Dedifferentiated amniotic fluid mesenchymal stem cell (primary cell): Measurements from ENCODE around the gene LRGUK.
A peak's percentile ranks its signal among the peaks of the same experiment; 100 is the strongest.

ENCODE experiments used
- DNase-seq: peaks from one replicate; pipeline ENCODE4 v3.0.0-alpha.2; 2016; ENCODE audit errors: extremely low spot score

Gene LRGUK

DNA sequence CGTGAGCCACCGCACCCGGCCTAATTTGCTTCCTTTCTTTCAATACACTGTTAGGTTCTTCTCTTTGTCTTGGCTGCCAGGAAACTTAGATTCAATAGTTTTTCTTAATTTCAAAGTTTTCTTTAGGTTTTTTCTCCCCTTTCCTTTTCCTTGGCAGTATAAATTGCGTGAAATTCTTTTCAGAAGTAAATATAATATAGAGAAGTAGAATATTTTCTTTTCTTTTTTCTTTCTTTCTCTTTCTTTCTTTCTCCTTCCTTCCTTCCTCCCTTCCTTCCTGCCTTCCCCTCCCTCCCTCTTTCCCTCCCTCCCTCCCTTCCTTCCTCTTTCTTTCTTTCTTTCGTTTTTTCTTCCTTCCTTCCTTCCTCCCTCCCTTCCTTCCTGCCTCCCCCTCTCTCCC, 1.7 kb downstream of the LRGUK start:
- DNase-seq, result no peak

GRCh38 chr7:134129856-134130523, 2.9 kb downstream of the LRGUK start:
- DNase-seq, result no peak

DNA sequence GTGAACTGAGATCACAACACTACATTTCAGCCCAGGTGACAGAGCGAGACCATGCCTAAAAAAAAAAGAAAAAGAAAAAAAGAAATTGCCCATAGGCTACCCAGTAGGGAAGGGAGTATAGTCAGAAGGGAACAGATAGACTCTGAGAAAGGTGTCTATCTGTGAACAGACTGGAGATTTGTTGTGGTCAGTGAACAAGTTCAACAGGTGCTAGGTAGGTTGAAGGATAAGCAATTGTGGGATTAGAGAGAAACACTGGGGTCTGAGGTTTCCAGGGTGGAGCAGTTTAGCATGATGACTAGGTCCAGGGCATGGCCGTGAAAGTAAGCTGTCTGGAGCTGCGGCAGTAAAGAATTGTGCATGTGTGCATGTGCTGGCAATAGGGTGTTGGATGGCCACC, 6.9 kb downstream of the LRGUK start:
- DNase-seq, result no peak

DNA sequence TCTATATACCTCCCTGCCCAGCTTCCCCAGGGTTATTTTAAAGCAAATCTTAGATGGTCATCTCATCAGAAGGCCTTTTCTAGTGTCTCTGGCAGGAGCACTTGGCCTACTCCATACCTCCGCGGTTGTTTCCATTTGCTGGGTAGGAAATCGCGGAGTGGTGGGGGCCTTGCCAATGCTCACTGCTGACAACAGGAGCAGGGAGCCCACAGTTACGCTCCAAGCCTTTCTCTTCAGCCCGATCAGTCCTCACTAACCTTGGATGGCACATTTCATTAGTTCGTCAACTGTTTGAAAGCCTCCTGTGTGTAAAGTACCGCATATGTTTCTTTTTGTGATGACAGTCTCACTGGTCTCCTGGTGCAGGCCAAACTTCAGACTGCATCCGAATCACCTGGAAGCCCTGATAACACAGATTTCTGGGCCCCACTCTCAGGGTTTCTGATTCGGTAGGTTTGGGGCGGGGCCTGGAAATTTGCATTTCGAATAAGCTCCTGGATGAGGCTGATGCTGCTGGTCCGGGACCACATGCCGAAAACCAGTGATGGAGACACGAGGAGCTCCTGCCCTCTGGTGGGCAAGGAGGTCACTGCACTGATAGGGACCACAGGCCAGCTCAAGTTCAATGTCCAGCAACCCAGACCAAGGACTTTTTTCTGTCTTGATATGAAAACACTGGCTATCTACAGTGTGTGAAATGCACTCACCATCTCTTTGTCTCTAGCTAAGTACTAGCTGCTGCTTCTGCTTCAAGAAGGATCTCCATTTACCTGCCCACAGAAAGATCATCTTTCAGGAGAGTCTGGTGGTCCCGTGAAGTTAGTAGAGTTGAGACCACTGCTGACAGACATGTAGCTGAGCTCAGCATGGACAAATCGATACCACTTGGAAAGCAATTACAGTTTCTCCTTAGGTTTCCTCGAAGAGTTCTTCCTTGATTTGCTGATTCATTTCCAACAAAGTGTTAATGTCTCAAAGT, 14.0 kb downstream of the LRGUK start:
- peak; percentile 49 for DNase-seq

GRCh38 chr7:134141868-134142264, 14.7 kb downstream of the LRGUK start:
- no peak for DNase-seq

- DNase-seq, result no peak
These were observed 26.5 kb downstream of the LRGUK start for GRCh38 chr7:134153493-134154136.

DNA sequence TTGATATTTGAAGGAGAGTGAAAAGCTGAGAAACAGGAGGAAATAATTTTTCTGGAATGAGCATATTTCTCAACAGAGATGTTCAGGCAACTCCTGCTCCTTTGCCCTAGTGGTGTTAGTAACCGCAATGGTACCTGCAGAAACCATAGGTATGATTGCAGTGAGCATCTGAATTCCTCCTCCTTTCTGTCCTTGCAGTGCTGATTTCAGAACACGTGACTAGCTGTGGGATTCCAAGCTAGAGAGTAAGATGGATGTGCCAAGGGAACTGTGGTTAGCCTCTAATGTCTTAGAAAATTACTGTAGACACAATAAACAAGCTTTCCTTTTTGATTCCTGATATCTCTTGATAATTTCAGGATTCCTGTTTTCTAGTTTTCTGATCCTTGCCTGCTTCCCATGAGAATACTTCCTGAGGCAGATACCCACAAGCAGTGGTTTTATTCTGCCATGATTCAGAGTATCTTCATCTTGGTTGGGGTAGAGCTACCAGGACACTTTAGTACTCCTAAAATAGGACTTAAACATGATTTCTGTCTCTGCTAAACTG, 27.5 kb downstream of the LRGUK start:
- no peak for DNase-seq

- no peak for DNase-seq
These were observed 28.1 kb downstream of the LRGUK start for GRCh38 chr7:134155206-134155605.

GRCh38 chr7:134155871-134156270, 28.7 kb downstream of the LRGUK start:
- no peak for DNase-seq

DNA sequence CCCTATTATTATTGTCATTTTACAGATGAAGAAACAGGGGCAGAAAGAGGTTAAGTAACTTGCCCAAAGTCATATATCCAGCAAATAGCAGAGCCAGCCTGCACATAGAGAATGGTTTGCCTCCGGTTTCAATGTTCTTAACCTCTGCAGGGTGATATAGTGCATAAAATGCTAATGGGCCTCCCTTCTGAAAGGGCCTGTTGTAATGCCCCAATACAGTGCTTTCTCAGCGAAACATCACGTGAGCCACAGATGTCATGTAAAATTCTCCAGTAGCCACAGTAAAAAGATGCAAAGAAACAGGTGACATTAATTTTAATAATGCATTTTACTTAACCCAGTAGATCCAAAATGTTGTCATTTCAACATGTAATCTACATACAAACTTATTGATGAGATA, 38.1 kb downstream of the LRGUK start:
- DNase-seq, result no peak

- DNase-seq, result no peak
These were observed 40.1 kb downstream of the LRGUK start for GRCh38 chr7:134167250-134167649.

GRCh38 chr7:134167841-134168240, 40.7 kb downstream of the LRGUK start:
- no peak for DNase-seq

- DNase-seq, result peak; percentile 26
These were observed 47.7 kb downstream of the LRGUK start for GRCh38 chr7:134174795-134175261.

GRCh38 chr7:134175334-134176036, 48.3 kb downstream of the LRGUK start:
- no peak for DNase-seq

DNA sequence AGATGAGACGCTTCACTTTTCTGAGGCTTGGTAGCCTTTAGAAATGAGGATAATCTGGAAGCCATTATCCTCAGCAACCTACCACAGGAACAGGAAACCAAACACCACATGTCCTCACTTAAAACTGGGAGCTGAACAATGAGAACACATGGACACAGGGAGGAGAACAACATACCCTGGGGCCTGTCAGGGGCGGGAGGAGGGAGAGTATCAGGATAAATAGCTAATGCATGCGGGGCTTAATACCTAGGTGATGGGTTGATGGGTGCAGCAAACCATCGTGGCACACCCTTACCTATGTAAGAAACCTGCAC, 48.9 kb downstream of the LRGUK start:
- no peak for DNase-seq

GRCh38 chr7:134179036-134180011, 52.2 kb downstream of the LRGUK start:
- no peak for DNase-seq

- no peak for DNase-seq
These were observed 53.2 kb downstream of the LRGUK start for GRCh38 chr7:134180376-134180775.

DNA sequence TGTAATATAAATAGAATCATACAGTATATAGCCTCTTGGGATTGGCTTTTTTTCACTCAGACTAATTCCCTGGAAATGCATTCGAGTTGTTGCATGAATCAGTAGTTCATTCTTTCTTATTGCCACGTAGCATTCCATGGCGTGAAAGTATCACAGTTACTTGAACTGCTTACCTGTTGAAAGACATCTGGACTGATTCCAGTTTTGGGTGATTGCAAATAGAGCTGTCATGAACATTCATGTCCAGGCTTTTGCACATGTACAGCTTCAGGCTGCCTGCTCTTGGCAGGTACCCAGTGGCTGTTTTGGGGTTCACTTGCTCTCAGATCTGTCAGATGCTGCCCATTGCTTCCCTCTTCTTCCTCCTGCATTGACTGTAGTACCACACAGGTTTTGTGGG, 54.9 kb downstream of the LRGUK start:
- no peak for DNase-seq

DNA sequence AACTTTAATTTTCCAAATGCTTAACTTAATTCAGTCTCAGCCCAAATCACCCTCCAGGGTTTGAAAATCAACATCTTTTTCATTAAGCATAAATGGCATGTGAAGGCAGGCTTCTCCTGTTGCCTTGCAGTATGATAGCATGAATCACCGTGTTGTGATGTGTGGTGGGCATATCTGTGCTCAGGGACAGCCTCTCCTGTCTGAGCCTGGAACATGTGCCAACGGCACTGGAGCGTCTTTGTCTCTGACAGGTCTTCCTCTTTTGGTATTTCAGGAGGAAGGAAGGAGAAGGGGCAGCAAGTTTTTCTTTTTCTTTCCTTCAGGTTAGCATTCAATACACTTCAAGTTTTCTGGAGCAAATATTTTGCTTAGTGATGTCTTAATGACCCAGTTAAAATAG, 57.6 kb downstream of the LRGUK start:
- no peak for DNase-seq

- DNase-seq, result no peak
These were observed 58.9 kb downstream of the LRGUK start for GRCh38 chr7:134186027-134186426.
